ENCODE data around the gene SPPL2C. TPM values are rescaled to one million over a fixed set of nuclear protein-coding genes. Genes with fewer than 3 reads are reported as not detected.
A peak's percentile ranks its signal among the peaks of the same experiment; 100 is the strongest.

SPPL2C gene
- total RNA-seq, 2 experiments from 2014 or later, result not detected

DNA sequence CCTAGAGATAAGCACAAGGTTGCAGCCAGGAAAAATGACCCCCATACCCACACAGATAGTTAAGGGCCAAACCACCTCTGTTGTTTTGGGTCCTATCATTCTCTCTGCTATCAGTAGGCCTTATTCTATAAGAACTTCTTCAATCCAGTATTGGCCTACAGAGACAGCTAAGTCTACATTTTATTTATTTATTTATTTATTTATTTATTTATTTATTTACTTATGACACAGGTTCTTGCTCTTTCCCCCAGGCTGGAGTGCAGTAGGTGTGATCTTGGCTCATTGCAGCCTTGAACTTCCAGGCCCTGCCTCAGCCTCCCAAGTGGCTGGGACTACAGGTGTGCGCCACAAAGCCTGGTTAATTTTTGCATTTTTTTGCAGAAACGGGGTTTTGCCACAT is 42.2 kb downstream of the SPPL2C start:
- ChIA-PET POLR2A (no interaction called here), CTCF (ENCODE audit: unreplicated experiment) (no interaction called here)
- no peak for TF ChIP-seq EZH2phosphoT487 (IDR thresholded peaks at IDR 0.05; ENCODE audit: borderline replicate concordance, low read depth, low read length)
- no peak for TF ChIP-seq CTCF (conservative IDR thresholded peaks at IDR 0.05; ENCODE audit: low read length)
- Histone ChIP-seq H3K9me2 (ENCODE audit: insufficient read depth, low read length) (no peaks in the 10 kb centered on the region), H2AFZ (ENCODE audit: low read length) (no peak overlapping the region), H3K79me2 (ENCODE audit: insufficient read depth, low read depth, low read length) (no peaks in the 10 kb centered on the region), H3K9me3 (ENCODE audit: low read length) (no peaks in the 10 kb centered on the region), H3K4me2 (ENCODE audit: low read length) (no peak overlapping the region), H4K20me1 (ENCODE audit: insufficient read depth, low read length) (no peaks in the 10 kb centered on the region), H3K4me1 (ENCODE audit: insufficient read depth, low read length, poor library complexity, severe bottlenecking) (no peaks in the 10 kb centered on the region), H3K36me3 (ENCODE audit: insufficient read depth, low read length) (no peaks in the 10 kb centered on the region), H3K4me3 (ENCODE audit: low read depth, low read length, poor library complexity, severe bottlenecking) (no peak overlapping the region), H3K27ac (ENCODE audit: low read depth, low read length, poor library complexity, severe bottlenecking) (no peak overlapping the region)
- no peak for DNase-seq (ENCODE audit: low spot score)
- intact Hi-C loops (cut with micrococcal nuclease; ENCODE audit: unreplicated experiment), result no loop called here
- BruUV-seq (replicated peaks), result no TSS peak

DNA sequence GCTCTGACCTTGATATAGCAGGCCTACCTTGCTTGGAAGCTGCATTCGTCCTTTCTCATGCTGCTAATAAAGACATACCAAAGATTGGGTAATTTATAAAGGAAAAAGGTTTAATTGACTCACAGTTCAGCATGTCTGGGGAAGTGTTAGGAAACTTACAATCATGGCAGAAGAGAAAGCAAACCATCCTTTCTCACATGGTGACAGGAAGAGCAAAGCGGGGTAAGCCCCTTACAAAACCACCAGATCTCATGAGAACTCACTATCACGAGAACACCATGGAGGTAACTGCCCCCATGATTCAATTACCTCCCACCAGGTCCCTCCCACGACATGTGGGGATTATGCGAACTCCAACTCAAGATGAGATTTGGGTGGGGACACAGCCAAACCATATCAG is 43.7 kb downstream of the SPPL2C start:
- H4K20me1 ChIP-seq (ENCODE audit: insufficient read depth, low read length), result no peaks in the 10 kb centered on the region
- no peak overlapping the region for H3K4me2 ChIP-seq (ENCODE audit: low read length)
- ChIA-PET POLR2A (no interaction called here), CTCF (ENCODE audit: unreplicated experiment) (no interaction called here)
- H3K36me3 ChIP-seq (ENCODE audit: insufficient read depth, low read length), result no peaks in the 10 kb centered on the region
- H2AFZ ChIP-seq (ENCODE audit: low read length), result no peak overlapping the region
- TF ChIP-seq EZH2phosphoT487 (IDR thresholded peaks at IDR 0.05; ENCODE audit: borderline replicate concordance, low read depth, low read length) (no peak), CTCF (conservative IDR thresholded peaks at IDR 0.05; ENCODE audit: low read length) (no peak)
- no peak overlapping the region for H3K4me3 ChIP-seq (ENCODE audit: low read depth, low read length, poor library complexity, severe bottlenecking)
- H3K27ac ChIP-seq (ENCODE audit: low read depth, low read length, poor library complexity, severe bottlenecking), result no peak overlapping the region
- H3K4me1 ChIP-seq (ENCODE audit: insufficient read depth, low read length, poor library complexity, severe bottlenecking), result no peaks in the 10 kb centered on the region
- no peaks in the 10 kb centered on the region for H3K9me3 ChIP-seq (ENCODE audit: low read length)
- no TSS peak for BruUV-seq (replicated peaks)
- DNase-seq (ENCODE audit: low spot score), result no peak
- no peaks in the 10 kb centered on the region for H3K9me2 ChIP-seq (ENCODE audit: insufficient read depth, low read length)
- no peaks in the 10 kb centered on the region for H3K79me2 ChIP-seq (ENCODE audit: insufficient read depth, low read depth, low read length)
- intact Hi-C loops (cut with micrococcal nuclease; ENCODE audit: unreplicated experiment), result no loop called here

DNA sequence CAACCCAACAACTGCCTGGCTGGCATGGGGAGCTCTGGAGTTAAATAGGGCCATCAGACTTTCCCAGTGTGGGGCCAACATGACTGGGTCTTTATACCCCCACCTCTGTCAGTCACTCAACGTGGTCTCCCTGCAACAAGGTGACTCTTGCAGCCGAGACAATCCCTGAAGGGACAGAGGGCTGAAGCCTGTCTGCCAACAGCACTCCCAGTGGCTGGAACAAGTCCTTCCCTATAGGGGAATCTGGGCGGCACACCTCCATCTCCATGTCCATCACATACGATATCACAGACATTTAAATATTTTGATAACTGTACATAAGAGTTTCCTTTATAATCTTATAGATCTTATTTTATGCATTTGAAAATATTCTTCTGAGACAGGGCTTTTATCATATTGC is 44.9 kb downstream of the SPPL2C start:
- Histone ChIP-seq H4K20me1 (ENCODE audit: insufficient read depth, low read length) (no peaks in the 10 kb centered on the region), H3K9me3 (ENCODE audit: low read length) (no peaks in the 10 kb centered on the region), H3K36me3 (ENCODE audit: insufficient read depth, low read length) (no peaks in the 10 kb centered on the region), H3K4me2 (ENCODE audit: low read length) (no peak overlapping the region), H3K4me1 (ENCODE audit: insufficient read depth, low read length, poor library complexity, severe bottlenecking) (peaks cover under 1% of the 10 kb centered on the region), H3K4me3 (ENCODE audit: low read depth, low read length, poor library complexity, severe bottlenecking) (no peak overlapping the region), H3K9me2 (ENCODE audit: insufficient read depth, low read length) (no peaks in the 10 kb centered on the region), H2AFZ (ENCODE audit: low read length) (no peak overlapping the region), H3K27ac (ENCODE audit: low read depth, low read length, poor library complexity, severe bottlenecking) (no peak overlapping the region), H3K79me2 (ENCODE audit: insufficient read depth, low read depth, low read length) (no peaks in the 10 kb centered on the region)
- DNase-seq (ENCODE audit: low spot score), result no peak
- intact Hi-C loops (cut with micrococcal nuclease; ENCODE audit: unreplicated experiment), result no loop called here
- POLR2A ChIA-PET, result no interaction called here
- no TSS peak for BruUV-seq (replicated peaks)
- TF ChIP-seq EZH2phosphoT487 (IDR thresholded peaks at IDR 0.05; ENCODE audit: borderline replicate concordance, low read depth, low read length), result no peak
- peak; percentile 31; the same call in 1 of the 2 replicates for TF ChIP-seq CTCF (conservative IDR thresholded peaks at IDR 0.05; ENCODE audit: low read length)
- CTCF ChIA-PET (ENCODE audit: unreplicated experiment), result no interaction called here
